DOHH2 (cell line): ENCODE measurements around the gene TAS2R7.
A peak's percentile ranks its signal among the peaks of the same experiment; 100 is the strongest.

Experiments used
- H3F3A ChIP-seq: fragments of 200-600 bp; sonication (generic), shearing (Covaris generic); 2 replicates; pipeline ENCODE4 v1.6.0; 2016; ENCODE audit warnings: antibody characterized with exemption, mild to moderate bottlenecking; ENCODE audit not compliant: control insufficient read depth, insufficient read depth
- H3K27ac ChIP-seq: fragments of 200-600 bp; sonication (generic); 2 replicates; pipeline ENCODE4 v1.5.1; 2014; ENCODE audit warnings: low read depth, mild to moderate bottlenecking, low read length, moderate library complexity
- H3K27me3 ChIP-seq: fragments of 200-600 bp; sonication (generic); 2 replicates; pipeline ENCODE4 v1.6.1; 2014; ENCODE audit warnings: mild to moderate bottlenecking, low read length, mixed read lengths; ENCODE audit not compliant: control insufficient read depth
- H3K36me3 ChIP-seq: fragments of 200-600 bp; sonication (generic); 2 replicates; pipeline ENCODE4 v1.6.1; 2014; ENCODE audit warnings: mild to moderate bottlenecking, low read length, moderate library complexity, mixed read lengths; ENCODE audit not compliant: control insufficient read depth
- H3K4me1 ChIP-seq: fragments of 200-600 bp; sonication (generic); 2 replicates; pipeline ENCODE4 v1.6.1; 2014; ENCODE audit warnings: mild to moderate bottlenecking, low read length, mixed read lengths; ENCODE audit not compliant: control insufficient read depth
- H3K4me2 ChIP-seq: fragments of 200-600 bp; sonication (generic); 2 replicates; pipeline ENCODE4 v1.6.0; 2014; ENCODE audit warnings: mild to moderate bottlenecking, low read length, moderate library complexity
- H3K4me3 ChIP-seq: fragments of 200-600 bp; sonication (generic); 2 replicates; pipeline ENCODE4 v1.5.1; 2014; ENCODE audit warnings: mild to moderate bottlenecking, low read length, mixed read lengths
- H3K79me2 ChIP-seq: fragments of 200-600 bp; sonication (generic); 2 replicates; pipeline ENCODE4 v1.6.1; 2014; ENCODE audit warnings: mild to moderate bottlenecking, low read length, mixed read lengths; ENCODE audit not compliant: control insufficient read depth
- H3K9me2 ChIP-seq: fragments of 200-600 bp; sonication (generic); replicated peaks from 2 replicates; pipeline ENCODE4 v1.6.1; 2014; ENCODE audit warnings: mild to moderate bottlenecking, low read length, mixed read lengths; ENCODE audit not compliant: control insufficient read depth
- H3K9me3 ChIP-seq: fragments of 200-600 bp; sonication (generic); 2 replicates; pipeline ENCODE4 v1.6.1; 2014; ENCODE audit warnings: antibody characterized with exemption, low read length, mixed read lengths; ENCODE audit not compliant: control insufficient read depth, insufficient read depth
- H4K20me1 ChIP-seq: fragments of 200-600 bp; sonication (generic); 2 replicates; pipeline ENCODE4 v1.6.0; 2014; ENCODE audit warnings: low read depth, mild to moderate bottlenecking, antibody characterized with exemption, low read length, moderate library complexity; ENCODE audit not compliant: control insufficient read depth, insufficient read depth
- CTCF ChIP-seq: fragments of 200-600 bp; sonication (generic); IDR thresholded peaks from one replicate; pipeline ENCODE4 v1.5.1; 2014; ENCODE audit warnings: antibody characterized with exemption, mild to moderate bottlenecking, low read depth, low read length; ENCODE audit not compliant: poor library complexity, severe bottlenecking
- EZH2phosphoT487 ChIP-seq: fragments of 200-600 bp; sonication (generic); IDR thresholded peaks from 2 replicates; pipeline ENCODE4 v1.6.1; 2017; ENCODE audit warnings: borderline replicate concordance, mild to moderate bottlenecking, antibody characterized with exemption, low read length, moderate library complexity, mixed read lengths

The TAS2R7 gene

GRCh38 chr12:10783252-10783651 is 19.2 kb downstream of the TAS2R7 start:
- no peaks in the 10 kb centered on the region for H3K36me3 ChIP-seq
- no peak overlapping the region for H3K4me2 ChIP-seq
- H4K20me1 ChIP-seq, result no peaks in the 10 kb centered on the region
- no peaks in the 10 kb centered on the region for H3K4me1 ChIP-seq
- no peak overlapping the region for H3K4me3 ChIP-seq
- no peaks in the 10 kb centered on the region for H3K27me3 ChIP-seq
- H3F3A ChIP-seq, result no peaks in the 10 kb centered on the region
- H3K9me2 ChIP-seq, result no peaks in the 10 kb centered on the region
- TF ChIP-seq EZH2phosphoT487, result no peak
- no peak for TF ChIP-seq CTCF
- H3K79me2 ChIP-seq, result no peaks in the 10 kb centered on the region
- H3K27ac ChIP-seq, result no peak overlapping the region
- H3K9me3 ChIP-seq, result no peaks in the 10 kb centered on the region

GRCh38 chr12:10779103-10779502 is 23.3 kb downstream of the TAS2R7 start:
- H3K4me2 ChIP-seq, result no peak overlapping the region
- TF ChIP-seq EZH2phosphoT487, result no peak
- TF ChIP-seq CTCF, result no peak
- H3K27me3 ChIP-seq, result peaks cover 6% of the 10 kb centered on the region
- no peaks in the 10 kb centered on the region for H3K9me2 ChIP-seq
- H3F3A ChIP-seq, result no peaks in the 10 kb centered on the region
- H3K4me1 ChIP-seq, result no peaks in the 10 kb centered on the region
- no peak overlapping the region for H3K27ac ChIP-seq
- no peaks in the 10 kb centered on the region for H3K9me3 ChIP-seq
- no peak overlapping the region for H3K4me3 ChIP-seq
- H3K79me2 ChIP-seq, result no peaks in the 10 kb centered on the region
- H4K20me1 ChIP-seq, result no peaks in the 10 kb centered on the region
- H3K36me3 ChIP-seq, result no peaks in the 10 kb centered on the region

GRCh38 chr12:10771132-10771733 is 31.2 kb downstream of the TAS2R7 start:
- no peak overlapping the region for H3K4me2 ChIP-seq
- TF ChIP-seq EZH2phosphoT487 (no peak), CTCF (peak; percentile 44)
- no peaks in the 10 kb centered on the region for H3F3A ChIP-seq
- no peaks in the 10 kb centered on the region for H3K4me1 ChIP-seq
- no peak overlapping the region for H3K27ac ChIP-seq
- H3K4me3 ChIP-seq, result no peak overlapping the region
- no peaks in the 10 kb centered on the region for H4K20me1 ChIP-seq
- no peaks in the 10 kb centered on the region for H3K9me3 ChIP-seq
- peaks cover 30% of the 10 kb centered on the region for H3K27me3 ChIP-seq
- H3K79me2 ChIP-seq, result no peaks in the 10 kb centered on the region
- no peaks in the 10 kb centered on the region for H3K9me2 ChIP-seq
- H3K36me3 ChIP-seq, result no peaks in the 10 kb centered on the region
